Thyroid gland (tissue), 4 donors: Measurements from ENCODE around the gene BLTP2.

Experiments used
- POLR2A ChIP-seq, 2 donors: fragments of 450-650 bp; IDR thresholded peaks; one replicate each; pipeline ENCODE4 v1.6.1; 2017; ENCODE audit warnings: antibody characterized with exemption in 2 of 2, mild to moderate bottlenecking in 2 of 2, moderate library complexity in 1 of 2
- TF ChIP-seq, protein P1 (sequence below), 6 experiments: fragments of 200-600 bp in 3 of 6; fragments of 450-650 bp in 3 of 6; sonication (generic) in 3 of 6; IDR thresholded peaks; one replicate each; pipeline ENCODE4 v1.5.1; 2016 to 2019; ENCODE audit warnings: antibody characterized with exemption in 6 of 6, mild to moderate bottlenecking in 2 of 6, inconsistent platforms in 1 of 6, moderate library complexity in 1 of 6

GRCh38 chr17:28685366-28685765 lies 40.4 kb upstream of the BLTP2 start:
- no peak for TF ChIP-seq POLR2A (IDR thresholded peaks at IDR 0.05)
- TF ChIP-seq, protein P1, sequence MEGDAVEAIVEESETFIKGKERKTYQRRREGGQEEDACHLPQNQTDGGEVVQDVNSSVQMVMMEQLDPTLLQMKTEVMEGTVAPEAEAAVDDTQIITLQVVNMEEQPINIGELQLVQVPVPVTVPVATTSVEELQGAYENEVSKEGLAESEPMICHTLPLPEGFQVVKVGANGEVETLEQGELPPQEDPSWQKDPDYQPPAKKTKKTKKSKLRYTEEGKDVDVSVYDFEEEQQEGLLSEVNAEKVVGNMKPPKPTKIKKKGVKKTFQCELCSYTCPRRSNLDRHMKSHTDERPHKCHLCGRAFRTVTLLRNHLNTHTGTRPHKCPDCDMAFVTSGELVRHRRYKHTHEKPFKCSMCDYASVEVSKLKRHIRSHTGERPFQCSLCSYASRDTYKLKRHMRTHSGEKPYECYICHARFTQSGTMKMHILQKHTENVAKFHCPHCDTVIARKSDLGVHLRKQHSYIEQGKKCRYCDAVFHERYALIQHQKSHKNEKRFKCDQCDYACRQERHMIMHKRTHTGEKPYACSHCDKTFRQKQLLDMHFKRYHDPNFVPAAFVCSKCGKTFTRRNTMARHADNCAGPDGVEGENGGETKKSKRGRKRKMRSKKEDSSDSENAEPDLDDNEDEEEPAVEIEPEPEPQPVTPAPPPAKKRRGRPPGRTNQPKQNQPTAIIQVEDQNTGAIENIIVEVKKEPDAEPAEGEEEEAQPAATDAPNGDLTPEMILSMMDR (IDR thresholded peaks at IDR 0.05): no peak
